Heart left ventricle (tissue), 16 donors: ENCODE data around the gene TPH2. TPM values are rescaled to one million over a fixed set of nuclear protein-coding genes. Genes with fewer than 3 reads are reported as not detected.

Source experiments
- ATAC-seq, 4 donors: fragments of 200-7000 bp; cut with Tn5 transposase; one replicate each; pipeline ENCODE4 v1.9.1; 2020 to 2022; ENCODE audit warnings: moderate library complexity in 4 of 4, mild to moderate bottlenecking in 3 of 4, moderate number of reproducible peaks in 1 of 4
- DNase-seq, 5 donors: peaks; one replicate each; pipeline ENCODE4 v3.0.0-alpha.2; 2020
- H3K27ac ChIP-seq, 12 donors: fragments of 200-600 bp; sonication (generic) in 4 of 12; one replicate each; pipeline versions ENCODE4 v1.5.0 to v1.8.0; 2016 to 2022; ENCODE audit warnings: mild to moderate bottlenecking in 2 of 12
- H3K27me3 ChIP-seq, 9 donors: fragments of 200-600 bp; sonication (generic) in 2 of 9; one replicate each; pipeline versions ENCODE4 v1.5.1 to v1.8.0; 2016 to 2022; ENCODE audit warnings: mild to moderate bottlenecking in 3 of 9
- H3K36me3 ChIP-seq, 9 donors: fragments of 200-600 bp; sonication (generic) in 2 of 9; one replicate each; pipeline versions ENCODE4 v1.5.0 to v1.8.0; 2018 to 2022; ENCODE audit warnings: mild to moderate bottlenecking in 2 of 9
- H3K4me1 ChIP-seq, 12 donors: fragments of 200-600 bp; sonication (generic) in 4 of 12; one replicate each; pipeline versions ENCODE4 v1.5.0 to v1.8.0; 2016 to 2022; ENCODE audit warnings: mild to moderate bottlenecking in 3 of 12
- H3K4me3 ChIP-seq, 12 donors: fragments of 200-600 bp; sonication (generic) in 4 of 12; one replicate each; pipeline versions ENCODE4 v1.5.0 to v1.8.0; 2017 to 2022; ENCODE audit warnings: mild to moderate bottlenecking in 9 of 12, moderate library complexity in 4 of 12
- H3K9me3 ChIP-seq, 12 donors: fragments of 200-600 bp; sonication (generic) in 4 of 12; one replicate each; pipeline versions ENCODE4 v1.5.0 to v1.8.0; 2016 to 2022; ENCODE audit warnings: mild to moderate bottlenecking in 1 of 12
- CTCF ChIP-seq, 12 donors: fragments of 200-600 bp; sonication (generic) in 4 of 12; IDR thresholded peaks; one replicate each; pipeline versions ENCODE4 v1.5.0 to v1.8.0; 2018 to 2022; ENCODE audit warnings: antibody characterized with exemption in 12 of 12, mild to moderate bottlenecking in 5 of 12
- POLR2A ChIP-seq, 2 donors: fragments of 450-650 bp; IDR thresholded peaks; one replicate each; pipeline ENCODE4 v1.6.1; 2017; ENCODE audit warnings: antibody characterized with exemption in 2 of 2, mild to moderate bottlenecking in 2 of 2, moderate library complexity in 2 of 2
- WGBS, 4 donors: extraction: QIAGEN DNeasy Blood & Tissue Kit in 2 of 4; methylation state at CpG; one replicate each; pipeline versions ENCODE4 v1.1.5 to v1.1.7; 2013 to 2018; 5-methylcytosine and 5-hydroxymethylcytosine counted together
- intact Hi-C, 10 donors: fragments of 100-400 bp; cut with DNase I; formaldehyde crosslinking; loops; one replicate each; pipeline versions ENCODE4 v1.11.1 to v1.14.2; 2022
- polyA plus RNA-seq, 2 donors: library from polyadenylated mRNA; stranded (reverse); fragments of 200-250 nt; gene quantifications; one replicate each; pipeline ENCODE4 v1.2.3, GENCODE V29; 2013
- total RNA-seq, 9 donors: library from RNA; depleted of rRNA in 2 of 9; stranded (reverse); fragments of >200 nt in 2 of 9; fragmentation: NEBNext Ultra II Directional in 3 of 9; extraction: Animal tissue kit (Norgen Biotek cat#: 25700) in 3 of 9; gene quantifications; one replicate each; pipeline versions ENCODE4 v1.1.0 to v1.2.4, GENCODE V29; 2016 to 2023
- donor health status: ischemic (EF 13 %, LVEDD 7.1; RV severe dilation, severe dysfunction).
- donor health status: healthy with polysubstance abuse.
- donor health status: DM: no; HTN: yes; CAD: no.
- donor health status: DM: no; HTN: no; CAD: no.
- donor health status: ischemic (EF 25% LVEDD 6.9; RV normal size, moderate dysfunction).
- donor health status: ischemic (EF 25% LVEDD 5.7; RV mildly dilated, moderate dysfunction).
- donor health status: healthy.
- donor health status: DM: yes; HTN: yes; CAD: no.
- donor health status: ischemic (EF 35%, LVEDD 5.7; RV mildly dilated, moderate dysfunction).
- donor health status: nonischemic (EF 11% LVEDD 7.7; RV severe dilation, severe dysfunction).
- donor health status: DM: yes; HTN: yes; CAD: no.
- donor health status: PGD.
- donor health status: ischemic (EF 29% LVEDD 5.4; RV normal size, mild dysfunction).
- donor health status: nonischemic (EF 23%, LVEDD 6.1; RV moderate dilation, normal function).

The TPH2 gene
- total and polyA plus RNA-seq, 11 donors = 0.17 TPM; not detected in 10

GRCh38 chr12:71958056-71958455 is 19.4 kb downstream of the TPH2 start:
- H3K9me3 ChIP-seq = no peaks in the 10 kb centered on the region
- no peaks in the 10 kb centered on the region for H3K27me3 ChIP-seq
- H3K4me1 ChIP-seq = no peaks in the 10 kb centered on the region
- 34 to 41% (median 39%) methylated on average over 2 of the region's 2 CpGs for WGBS, 4 donors
- ATAC-seq (no peak), DNase-seq (no peak)
- no peak overlapping the region for H3K27ac ChIP-seq
- no peaks in the 10 kb centered on the region for H3K36me3 ChIP-seq
- intact Hi-C loops = no loop called here
- TF ChIP-seq CTCF (IDR thresholded peaks at IDR 0.05) = no peak
- TF ChIP-seq POLR2A (IDR thresholded peaks at IDR 0.05) = no peak
- no peak overlapping the region for H3K4me3 ChIP-seq

- TF ChIP-seq POLR2A (IDR thresholded peaks at IDR 0.05) (no peak), CTCF (IDR thresholded peaks at IDR 0.05) (no peak)
- WGBS, 4 donors = 43 to 55% (median 49%) methylated on average over 2 of the region's 2 CpGs
- H3K27ac ChIP-seq = no peak overlapping the region
- intact Hi-C loops = no loop called here
- H3K36me3 ChIP-seq = no peaks in the 10 kb centered on the region
- no peaks in the 10 kb centered on the region for H3K4me1 ChIP-seq
- no peaks in the 10 kb centered on the region for H3K9me3 ChIP-seq
- no peaks in the 10 kb centered on the region for H3K27me3 ChIP-seq
- DNase-seq = no peak
- no peak overlapping the region for H3K4me3 ChIP-seq
- no peak for ATAC-seq
Measured at GRCh38 chr12:71958457-71958856, 19.8 kb downstream of the TPH2 start.

GRCh38 chr12:71958993-71959578 is 20.4 kb downstream of the TPH2 start:
- H3K27ac ChIP-seq = no peak overlapping the region
- H3K27me3 ChIP-seq = no peaks in the 10 kb centered on the region
- no peak overlapping the region for H3K4me3 ChIP-seq
- intact Hi-C loops = no loop called here
- no peaks in the 10 kb centered on the region for H3K9me3 ChIP-seq
- TF ChIP-seq POLR2A (IDR thresholded peaks at IDR 0.05) (no peak), CTCF (IDR thresholded peaks at IDR 0.05) (no peak)
- 61 to 65% (median 64%) methylated on average over 4 of the region's 4 CpGs for WGBS, 4 donors
- DNase-seq = no peak
- no peaks in the 10 kb centered on the region for H3K36me3 ChIP-seq
- no peaks in the 10 kb centered on the region for H3K4me1 ChIP-seq
- no peak for ATAC-seq

- no peak for DNase-seq
- no peaks in the 10 kb centered on the region for H3K36me3 ChIP-seq
- intact Hi-C loops = no loop called here
Measured at GRCh38 chr12:71967211-71967610, 28.6 kb downstream of the TPH2 start.

More at GRCh38 chr12:71967211-71967610, 28.6 kb downstream of the TPH2 start:
- TF ChIP-seq CTCF (IDR thresholded peaks at IDR 0.05) (no peak), POLR2A (IDR thresholded peaks at IDR 0.05) (no peak)
- H3K9me3 ChIP-seq = no peaks in the 10 kb centered on the region
- H3K27me3 ChIP-seq = peaks cover 0 to 3% (median 0%) of the 10 kb centered on the region in 9 donors
- 79 to 84% (median 83%) methylated on average over 3 of the region's 3 CpGs for WGBS, 4 donors
- no peak overlapping the region for H3K27ac ChIP-seq
- no peak for ATAC-seq
- H3K4me3 ChIP-seq = no peak overlapping the region
- H3K4me1 ChIP-seq = no peaks in the 10 kb centered on the region
